Measurements from ENCODE around the gene CXCL13. TPM values are rescaled to one million over a fixed set of nuclear protein-coding genes. Genes with fewer than 3 reads are reported as not detected.

Gene CXCL13
- total RNA-seq, 1 donor from 2014 or later, result not detected

- TF ChIP-seq, protein P1, sequence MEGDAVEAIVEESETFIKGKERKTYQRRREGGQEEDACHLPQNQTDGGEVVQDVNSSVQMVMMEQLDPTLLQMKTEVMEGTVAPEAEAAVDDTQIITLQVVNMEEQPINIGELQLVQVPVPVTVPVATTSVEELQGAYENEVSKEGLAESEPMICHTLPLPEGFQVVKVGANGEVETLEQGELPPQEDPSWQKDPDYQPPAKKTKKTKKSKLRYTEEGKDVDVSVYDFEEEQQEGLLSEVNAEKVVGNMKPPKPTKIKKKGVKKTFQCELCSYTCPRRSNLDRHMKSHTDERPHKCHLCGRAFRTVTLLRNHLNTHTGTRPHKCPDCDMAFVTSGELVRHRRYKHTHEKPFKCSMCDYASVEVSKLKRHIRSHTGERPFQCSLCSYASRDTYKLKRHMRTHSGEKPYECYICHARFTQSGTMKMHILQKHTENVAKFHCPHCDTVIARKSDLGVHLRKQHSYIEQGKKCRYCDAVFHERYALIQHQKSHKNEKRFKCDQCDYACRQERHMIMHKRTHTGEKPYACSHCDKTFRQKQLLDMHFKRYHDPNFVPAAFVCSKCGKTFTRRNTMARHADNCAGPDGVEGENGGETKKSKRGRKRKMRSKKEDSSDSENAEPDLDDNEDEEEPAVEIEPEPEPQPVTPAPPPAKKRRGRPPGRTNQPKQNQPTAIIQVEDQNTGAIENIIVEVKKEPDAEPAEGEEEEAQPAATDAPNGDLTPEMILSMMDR (IDR thresholded peaks at IDR 0.05; ENCODE audit: insufficient read depth, low read length, severe bottlenecking), result no peak
- no peaks in the 10 kb centered on the region for H3K27me3 ChIP-seq (ENCODE audit: control insufficient read depth, insufficient read depth, low read length)
- H3K4me3 ChIP-seq (ENCODE audit: low read depth, low read length), result no peak overlapping the region
- no peaks in the 10 kb centered on the region for H3K36me3 ChIP-seq (ENCODE audit: control insufficient read depth, insufficient read depth, low read length)
- FAIRE-seq, result peak; percentile 82
- peak; percentile 100 for DNase-seq (ENCODE audit: low read depth)
Measured at GRCh38 chr4:77586951-77587383, 18.7 kb upstream of the CXCL13 start.

GRCh38 chr4:77590482-77590881 is 15.1 kb upstream of the CXCL13 start:
- FAIRE-seq (no peak), DNase-seq (ENCODE audit: low read depth) (no peak)
- Histone ChIP-seq H3K27me3 (ENCODE audit: control insufficient read depth, insufficient read depth, low read length) (no peaks in the 10 kb centered on the region), H3K4me3 (ENCODE audit: low read depth, low read length) (no peak overlapping the region), H3K36me3 (ENCODE audit: control insufficient read depth, insufficient read depth, low read length) (no peaks in the 10 kb centered on the region)
- TF ChIP-seq, protein P1 (IDR thresholded peaks at IDR 0.05; ENCODE audit: insufficient read depth, low read length, severe bottlenecking), result no peak

GRCh38 chr4:77591532-77591931 is 14.1 kb upstream of the CXCL13 start:
- H3K36me3 ChIP-seq (ENCODE audit: control insufficient read depth, insufficient read depth, low read length), result no peaks in the 10 kb centered on the region
- DNase-seq (ENCODE audit: low read depth) (no peak), FAIRE-seq (no peak)
- no peak overlapping the region for H3K4me3 ChIP-seq (ENCODE audit: low read depth, low read length)
- H3K27me3 ChIP-seq (ENCODE audit: control insufficient read depth, insufficient read depth, low read length), result no peaks in the 10 kb centered on the region
- TF ChIP-seq, protein P1 (IDR thresholded peaks at IDR 0.05; ENCODE audit: insufficient read depth, low read length, severe bottlenecking), result no peak

DNA sequence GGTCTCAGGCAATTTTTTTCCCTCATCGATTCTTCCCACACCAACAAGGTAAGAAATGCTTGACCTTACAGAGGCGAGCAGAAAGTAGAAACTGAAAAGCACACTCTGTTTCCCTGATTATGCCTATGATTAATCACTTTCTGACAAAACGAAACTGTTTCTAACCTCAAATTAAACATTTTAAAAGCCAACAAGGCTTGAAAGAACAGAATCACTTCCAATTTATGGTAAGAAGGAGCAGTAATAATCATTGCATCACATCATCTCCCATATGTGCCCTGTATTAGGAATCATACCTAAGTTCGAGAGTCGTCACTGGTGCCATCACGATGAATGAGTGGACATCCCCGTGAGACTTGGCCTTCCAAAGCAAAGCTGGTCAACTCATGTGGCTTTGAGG is 12.5 kb upstream of the CXCL13 start:
- TF ChIP-seq, protein P1 (IDR thresholded peaks at IDR 0.05; ENCODE audit: insufficient read depth, low read length, severe bottlenecking), result no peak
- FAIRE-seq (no peak), DNase-seq (ENCODE audit: low read depth) (no peak)
- Histone ChIP-seq H3K36me3 (ENCODE audit: control insufficient read depth, insufficient read depth, low read length) (no peaks in the 10 kb centered on the region), H3K27me3 (ENCODE audit: control insufficient read depth, insufficient read depth, low read length) (no peaks in the 10 kb centered on the region), H3K4me3 (ENCODE audit: low read depth, low read length) (no peak overlapping the region)

- no peak overlapping the region for H3K4me3 ChIP-seq (ENCODE audit: low read depth, low read length)
- TF ChIP-seq, protein P1 (IDR thresholded peaks at IDR 0.05; ENCODE audit: insufficient read depth, low read length, severe bottlenecking), result no peak
- no peaks in the 10 kb centered on the region for H3K36me3 ChIP-seq (ENCODE audit: control insufficient read depth, insufficient read depth, low read length)
- H3K27me3 ChIP-seq (ENCODE audit: control insufficient read depth, insufficient read depth, low read length), result no peaks in the 10 kb centered on the region
- FAIRE-seq (no peak), DNase-seq (ENCODE audit: low read depth) (no peak)
Measured at GRCh38 chr4:77593993-77594392, 11.6 kb upstream of the CXCL13 start.

- Histone ChIP-seq H3K4me3 (ENCODE audit: low read depth, low read length) (no peak overlapping the region), H3K36me3 (ENCODE audit: control insufficient read depth, insufficient read depth, low read length) (no peaks in the 10 kb centered on the region), H3K27me3 (ENCODE audit: control insufficient read depth, insufficient read depth, low read length) (no peaks in the 10 kb centered on the region)
- DNase-seq (ENCODE audit: low read depth), result no peak
- TF ChIP-seq, protein P1 (IDR thresholded peaks at IDR 0.05; ENCODE audit: insufficient read depth, low read length, severe bottlenecking), result no peak
- FAIRE-seq, result no peak
Measured at GRCh38 chr4:77595364-77595973, 10.2 kb upstream of the CXCL13 start.
